HG03457 (cell line): Measurements from ENCODE around the gene KCNJ4.

Experiments used
- ATAC-seq: cut with Tn5 transposase; IDR thresholded peaks from one replicate; pipeline ENCODE4 v1.9.1; 2021; ENCODE audit warnings: moderate number of reproducible peaks; ENCODE audit not compliant: unreplicated experiment

The KCNJ4 gene

DNA sequence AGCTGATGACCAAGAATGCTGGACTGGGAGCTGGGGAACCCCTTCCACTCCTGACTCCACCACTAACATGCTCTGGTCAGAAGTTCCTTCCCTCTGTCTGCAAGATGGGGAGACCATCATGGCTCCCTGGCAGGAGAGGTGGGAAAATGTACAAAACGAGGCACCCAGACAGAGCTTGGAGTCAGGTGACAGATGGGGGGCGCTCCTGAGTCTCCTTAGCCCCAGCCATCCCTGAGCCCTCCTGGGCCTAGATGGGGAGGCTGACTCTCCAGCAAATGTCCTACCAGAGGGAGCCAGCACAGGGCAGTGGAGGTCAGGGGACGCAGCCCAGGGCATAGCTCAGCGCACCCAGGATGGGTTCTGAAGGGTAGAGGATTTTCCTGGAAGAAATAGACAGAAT lies 20.0 kb downstream of the KCNJ4 start:
- no peak for ATAC-seq

DNA sequence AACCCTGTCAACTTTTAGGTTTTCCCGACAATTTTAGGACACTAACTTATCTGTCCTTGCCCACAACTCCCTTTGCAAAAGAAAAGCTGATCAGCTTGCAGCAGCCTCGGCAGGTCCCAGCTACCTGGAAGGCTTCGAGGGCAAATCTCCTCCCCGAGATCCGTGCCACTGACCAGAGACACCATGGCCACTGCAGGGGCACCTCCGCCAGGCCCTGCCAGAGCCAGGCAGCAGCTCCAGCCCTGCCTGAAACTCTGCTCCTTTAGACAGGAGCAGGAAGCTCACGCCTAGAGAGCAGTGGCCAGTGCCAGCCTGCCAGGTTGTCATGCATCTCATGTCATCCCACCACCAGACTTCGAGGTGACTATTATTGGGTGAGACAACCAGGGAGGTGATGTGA lies 21.1 kb downstream of the KCNJ4 start:
- no peak for ATAC-seq

GRCh38 chr22:38432264-38432663 lies 22.7 kb downstream of the KCNJ4 start:
- no peak for ATAC-seq

DNA sequence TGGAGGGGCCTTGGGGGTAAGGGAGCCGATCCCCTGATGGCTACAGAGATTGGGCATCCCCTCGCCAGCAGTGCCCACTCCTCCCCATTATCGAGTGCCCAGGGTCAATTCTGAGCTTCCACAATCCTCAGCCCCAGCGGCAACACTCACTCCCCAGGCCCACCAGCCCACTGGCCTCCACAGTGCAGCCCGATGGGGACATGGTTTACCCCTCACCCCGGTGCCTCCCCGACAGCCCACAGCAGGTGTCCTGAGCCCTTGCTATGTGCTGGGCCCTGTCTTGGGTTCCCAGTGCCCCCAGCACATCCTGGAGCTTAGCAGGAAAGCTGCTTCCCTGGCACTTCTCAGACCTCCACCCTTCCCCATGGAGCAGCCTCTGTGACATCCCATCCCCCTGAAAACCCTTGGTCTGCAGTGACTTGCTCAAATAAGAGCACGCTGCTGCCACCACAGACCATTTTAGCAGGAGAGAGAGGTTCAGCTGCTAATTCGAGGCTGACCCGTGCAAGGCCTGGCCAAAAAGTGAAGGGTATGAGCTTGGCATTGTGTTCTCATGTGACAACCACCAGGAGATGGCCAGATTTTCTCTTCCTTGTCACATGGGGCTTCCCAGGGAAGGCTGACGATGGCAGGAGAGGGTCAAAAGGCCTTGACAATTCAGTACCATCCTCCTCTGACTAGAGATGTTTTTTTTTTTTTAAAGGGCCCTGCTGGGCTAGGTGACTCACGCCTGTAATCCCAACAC lies 23.6 kb downstream of the KCNJ4 start:
- ATAC-seq, result no peak

DNA sequence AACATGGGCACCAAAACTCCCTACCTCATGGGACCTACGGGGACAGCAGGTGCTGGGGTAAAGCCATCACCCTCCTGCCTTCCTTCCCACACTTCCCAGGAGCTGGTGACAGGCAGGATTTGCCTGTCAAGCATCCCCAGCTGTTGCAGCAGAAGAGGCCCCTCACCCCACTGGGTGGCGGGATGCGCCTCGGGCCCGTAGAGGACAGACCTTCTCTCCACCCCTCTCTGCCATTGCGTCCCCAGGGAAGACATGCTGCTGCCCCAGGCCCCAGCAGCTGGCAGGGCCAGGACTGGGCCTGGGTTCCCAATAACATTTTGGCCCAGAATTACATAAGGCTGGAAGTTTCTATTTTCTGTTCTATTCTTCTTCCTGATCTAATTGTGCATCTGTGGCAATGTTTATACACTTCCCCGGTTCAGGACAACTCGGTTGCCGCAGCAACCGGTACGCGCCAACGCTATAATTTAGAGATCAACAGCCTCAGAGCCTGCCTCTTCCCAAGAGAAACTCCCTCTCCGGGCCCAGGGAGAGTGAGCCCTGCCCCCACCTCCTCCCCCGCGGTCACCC lies 25.4 kb downstream of the KCNJ4 start:
- no peak for ATAC-seq

- ATAC-seq, result no peak
Measured at GRCh38 chr22:38428714-38429113, 26.3 kb downstream of the KCNJ4 start.

- ATAC-seq, result no peak
Measured at GRCh38 chr22:38427940-38428339, 27.1 kb downstream of the KCNJ4 start.

- ATAC-seq, result no peak
Measured at GRCh38 chr22:38427465-38427864, 27.5 kb downstream of the KCNJ4 start.

- ATAC-seq, result no peak
Measured at GRCh38 chr22:38426628-38427027, 28.4 kb downstream of the KCNJ4 start.

- no peak for ATAC-seq
Measured at GRCh38 chr22:38424525-38425080, 30.4 kb downstream of the KCNJ4 start.

- no peak for ATAC-seq
Measured at GRCh38 chr22:38423512-38424503, 31.2 kb downstream of the KCNJ4 start.

DNA sequence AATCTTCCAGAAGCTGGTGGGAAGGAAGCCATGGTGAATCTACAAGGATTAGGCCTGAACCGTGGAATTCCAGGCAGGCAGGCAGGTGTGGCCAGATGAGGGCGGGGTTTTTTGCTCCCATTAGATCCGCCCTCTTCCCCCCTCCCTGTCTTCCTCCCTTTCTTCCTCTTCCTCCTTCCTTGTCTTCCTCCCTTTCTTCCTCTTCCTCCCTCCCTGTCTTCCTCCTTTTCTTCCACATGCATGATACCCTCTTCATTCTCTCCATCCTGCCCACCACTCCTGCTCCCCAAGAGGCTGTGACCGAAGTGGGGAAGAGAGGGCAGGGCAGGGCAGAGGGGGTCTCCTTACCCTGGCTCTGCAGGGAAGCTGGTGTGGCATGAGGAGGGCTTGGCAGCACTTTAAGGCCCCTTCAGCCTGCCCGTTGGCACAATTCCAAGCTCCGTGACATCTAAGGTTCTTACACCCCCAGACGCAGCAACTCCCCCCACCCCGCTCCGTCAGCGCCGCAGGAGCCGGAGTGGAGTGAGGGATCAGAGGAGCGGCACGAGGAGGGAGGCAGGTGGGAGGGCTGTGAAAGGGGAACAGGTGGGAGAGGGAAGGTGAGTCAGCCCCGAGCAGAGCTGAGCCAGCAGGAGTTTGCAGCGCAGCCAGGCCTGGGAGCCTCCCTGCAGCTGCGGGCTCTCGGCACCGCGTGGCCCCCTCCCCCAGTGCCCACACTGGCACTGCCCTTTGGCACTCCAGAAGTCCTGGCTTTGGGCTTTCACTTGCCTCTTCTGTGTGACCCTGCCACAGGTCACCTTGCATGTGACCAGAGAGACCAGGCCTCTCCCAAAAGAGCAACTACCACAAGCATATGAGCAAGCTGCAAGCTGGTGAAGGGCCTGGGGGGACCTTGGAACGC lies 32.1 kb downstream of the KCNJ4 start:
- ATAC-seq, result no peak

DNA sequence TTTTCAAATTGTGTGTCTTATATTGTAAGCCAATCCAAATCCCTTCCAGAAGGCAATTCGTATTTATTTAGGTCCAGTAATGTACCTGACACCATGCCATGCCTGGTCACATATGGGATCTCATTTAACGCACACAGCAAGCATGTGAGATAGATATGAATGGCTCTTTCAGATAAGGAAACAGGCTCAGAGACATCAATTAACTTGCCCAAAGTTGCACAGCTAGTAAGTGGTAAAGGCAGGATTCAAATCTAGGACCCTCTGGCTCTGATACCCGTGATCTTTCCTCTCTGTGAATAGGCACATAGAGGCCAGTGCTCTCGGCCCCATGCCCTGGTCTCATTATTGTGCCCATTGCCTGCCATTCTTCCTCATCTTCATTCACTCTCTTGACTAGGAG lies 34.3 kb downstream of the KCNJ4 start:
- no peak for ATAC-seq

DNA sequence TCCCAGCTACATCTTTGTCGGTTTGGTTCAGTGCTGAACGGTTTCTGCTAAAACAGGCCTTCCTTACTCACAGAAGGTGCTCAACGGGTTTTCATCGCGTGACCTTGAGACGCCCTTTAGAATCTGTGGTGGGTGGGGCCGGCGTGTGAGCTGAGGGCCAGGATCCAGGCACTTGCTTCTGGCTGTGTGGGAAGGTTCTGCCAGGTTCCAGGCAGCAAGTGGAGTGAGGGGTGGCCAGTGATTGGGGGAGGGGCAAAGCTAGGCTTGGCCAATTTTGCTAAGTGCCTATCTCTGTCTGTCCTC lies 35.2 kb downstream of the KCNJ4 start:
- no peak for ATAC-seq

- ATAC-seq, result no peak
Measured at GRCh38 chr22:38419121-38419857, 35.7 kb downstream of the KCNJ4 start.

GRCh38 chr22:38418589-38418988 lies 36.4 kb downstream of the KCNJ4 start:
- no peak for ATAC-seq

DNA sequence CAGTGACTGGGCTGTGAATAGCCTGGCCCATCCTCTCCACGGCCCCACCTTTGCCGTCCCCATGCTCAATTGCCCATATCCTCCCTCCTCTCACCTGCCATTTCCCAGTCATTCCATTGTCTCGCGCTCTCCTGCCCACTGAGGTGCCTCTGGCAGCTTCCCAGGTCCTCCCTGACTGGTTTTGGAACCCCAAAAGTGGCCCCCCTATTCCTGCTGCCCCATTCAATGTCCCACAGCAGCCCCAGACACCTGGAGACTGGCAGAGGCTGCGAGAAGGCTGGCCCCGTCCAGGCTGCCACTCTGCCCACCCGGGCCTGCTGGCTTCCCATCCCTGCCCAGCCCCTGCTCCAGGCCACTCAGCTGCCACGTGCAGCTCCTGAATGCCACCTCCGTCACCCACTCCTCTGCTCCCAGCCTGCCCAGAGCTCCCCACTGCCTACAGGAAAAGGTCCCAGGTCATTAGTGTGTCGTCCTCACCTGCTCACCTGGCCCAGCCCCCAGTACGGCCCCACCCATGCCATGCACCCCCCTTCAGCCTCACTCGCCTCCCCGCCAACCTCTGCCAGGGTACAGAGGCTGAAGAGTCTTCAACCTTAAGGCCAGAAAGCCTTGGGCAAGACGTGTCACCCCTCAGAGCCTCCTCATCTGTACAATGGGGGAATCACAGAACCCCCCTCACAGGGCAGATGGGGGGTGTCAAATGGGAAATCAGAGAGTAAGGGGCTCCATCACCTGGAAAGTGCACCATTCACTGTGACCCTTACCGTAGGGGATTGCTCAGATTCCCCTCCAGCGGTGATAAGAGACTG lies 37.5 kb downstream of the KCNJ4 start:
- no peak for ATAC-seq

- ATAC-seq, result no peak
Measured at GRCh38 chr22:38416621-38417251, 38.3 kb downstream of the KCNJ4 start.
